CD4-positive, alpha-beta T cell treated with Interleukin-6 at 100 ng/mL for 8 hours (primary cell): Measurements from ENCODE around the gene RTL10.

Experiments
- DNase-seq: peaks from one replicate; pipeline ENCODE4 v3.0.0-alpha.2; 2020; ENCODE audit warnings: mixed read lengths, low spot score

The RTL10 gene, protein sequence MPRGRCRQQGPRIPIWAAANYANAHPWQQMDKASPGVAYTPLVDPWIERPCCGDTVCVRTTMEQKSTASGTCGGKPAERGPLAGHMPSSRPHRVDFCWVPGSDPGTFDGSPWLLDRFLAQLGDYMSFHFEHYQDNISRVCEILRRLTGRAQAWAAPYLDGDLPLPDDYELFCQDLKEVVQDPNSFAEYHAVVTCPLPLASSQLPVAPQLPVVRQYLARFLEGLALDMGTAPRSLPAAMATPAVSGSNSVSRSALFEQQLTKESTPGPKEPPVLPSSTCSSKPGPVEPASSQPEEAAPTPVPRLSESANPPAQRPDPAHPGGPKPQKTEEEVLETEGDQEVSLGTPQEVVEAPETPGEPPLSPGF

DNA sequence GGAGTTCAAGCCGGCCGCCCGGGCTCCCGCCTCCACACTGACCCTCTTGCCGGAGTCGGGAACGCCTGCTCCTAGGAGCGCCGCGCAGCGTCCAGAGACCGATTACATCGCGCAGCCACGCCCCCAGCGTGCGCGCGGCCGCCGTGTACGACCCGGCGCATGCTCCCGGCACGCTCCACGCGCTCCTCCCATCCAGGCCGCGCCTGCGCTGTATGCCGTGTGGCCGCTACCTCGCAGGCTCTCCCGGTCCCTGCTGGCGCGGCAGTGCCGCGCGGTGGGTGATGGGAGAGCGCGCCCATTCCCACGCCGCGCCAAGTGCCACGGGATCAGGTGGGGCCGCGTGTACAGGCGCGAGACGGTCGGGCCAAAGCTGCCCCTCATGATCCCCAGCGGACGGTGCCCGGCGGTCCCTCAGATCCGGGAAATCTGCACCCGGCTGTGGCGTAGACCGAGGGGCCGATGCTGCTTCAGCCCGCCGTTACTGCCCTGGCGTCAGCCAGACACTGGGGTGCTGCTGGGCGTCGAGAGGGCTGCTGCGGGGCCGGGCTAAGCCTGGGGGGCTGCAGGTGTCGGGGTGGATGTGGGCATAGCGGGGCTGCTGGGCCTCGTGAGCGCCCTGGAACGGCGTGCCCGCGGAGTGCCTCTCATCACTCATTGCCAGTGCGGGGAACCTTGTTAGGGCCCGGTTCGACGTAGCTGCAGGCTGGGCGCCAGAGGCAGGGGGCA, at the start of gene RTL10, which contains the start of gene GNB1L:
TSS of gene RTL10 (minus strand) at position 97 of the 726 bp plus-strand sequence. CDS start 2,613 bp downstream, outside the sequence.
TSS of gene GNB1L (minus strand) at position 97 of the 726 bp plus-strand sequence. CDS start 33,519 bp downstream, outside the sequence.
- DNase-seq: peak; percentile 96

DNA sequence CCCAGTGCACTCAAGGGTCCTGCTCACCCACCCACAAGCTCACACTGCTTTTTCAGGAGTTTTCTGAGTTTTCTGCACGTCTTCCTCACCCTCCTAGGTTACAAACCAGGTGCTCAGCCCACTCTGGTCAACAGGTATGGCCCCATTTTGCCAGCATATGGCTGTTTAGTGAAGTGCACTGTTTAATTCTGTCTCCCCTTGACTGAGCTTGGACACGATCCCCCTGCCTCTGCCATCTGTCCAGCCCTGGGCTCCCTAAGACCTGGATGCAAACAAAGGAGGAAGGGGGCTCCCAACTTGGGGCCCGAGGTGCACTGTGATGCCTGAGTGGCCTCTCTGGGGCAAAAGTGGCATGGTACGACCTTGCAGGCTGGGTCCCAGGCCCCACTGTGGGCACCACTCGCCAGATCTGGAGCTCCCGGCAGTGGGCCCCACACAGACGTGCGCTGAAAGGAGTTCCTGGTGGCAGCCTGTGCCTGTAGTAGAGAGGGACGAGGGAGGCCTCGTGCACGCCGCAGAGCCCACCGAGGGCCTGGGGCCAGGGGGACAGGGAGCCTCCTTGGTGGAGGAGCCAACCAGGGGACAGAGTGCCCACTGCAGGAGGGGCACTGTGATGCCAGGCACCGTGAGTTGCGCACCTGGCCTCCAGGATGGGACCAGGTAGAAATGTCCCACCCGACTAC, 49.6 kb upstream of the RTL10 start:
- DNase-seq: no peak

DNA sequence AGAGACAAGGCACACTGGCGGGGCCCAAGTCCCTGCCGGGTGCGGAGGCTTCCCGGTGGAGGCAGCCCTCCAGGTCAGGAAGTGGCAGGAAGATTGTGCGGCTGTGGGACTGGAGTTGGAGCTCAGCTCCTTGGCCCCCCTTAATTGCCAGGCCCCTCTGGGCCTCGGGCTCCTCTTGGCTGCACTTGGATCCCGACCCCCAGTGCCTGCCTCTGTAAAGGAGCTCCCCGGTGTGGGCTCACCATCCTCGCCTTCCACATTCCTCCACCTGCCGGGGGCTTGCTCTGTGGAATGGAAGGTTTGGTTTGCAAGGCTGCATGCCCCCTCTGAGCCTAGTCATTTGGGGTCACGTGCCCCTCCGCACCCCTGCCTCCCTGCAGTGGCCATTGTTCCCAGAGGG, 48.8 kb upstream of the RTL10 start:
- no peak for DNase-seq

DNA sequence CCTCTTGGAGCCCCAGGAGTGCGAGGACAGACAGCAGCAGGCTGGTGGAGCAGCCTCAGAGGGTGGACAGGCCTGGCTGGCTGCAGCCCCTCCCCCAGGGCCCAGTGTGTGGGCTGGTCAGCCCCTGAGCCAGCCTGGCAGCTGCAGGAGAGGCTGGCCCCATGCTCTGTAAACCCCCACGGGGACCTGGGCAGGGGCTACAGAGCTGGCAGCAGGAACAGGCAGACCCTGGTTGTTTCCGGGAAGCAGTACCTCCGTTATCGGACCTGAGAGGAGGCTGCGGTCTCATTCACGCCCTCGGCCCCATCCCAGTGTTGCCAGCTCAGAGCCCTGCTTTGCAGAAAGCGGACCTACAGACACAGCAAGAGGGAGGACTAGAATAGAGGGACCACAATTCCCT, 48.4 kb upstream of the RTL10 start:
- no peak for DNase-seq

GRCh38 chr22:19902245-19902715, 47.6 kb upstream of the RTL10 start:
- DNase-seq: no peak

GRCh38 chr22:19901577-19902244, 47.0 kb upstream of the RTL10 start:
- DNase-seq: no peak

- no peak for DNase-seq
Observed at GRCh38 chr22:19900707-19901436, 46.2 kb upstream of the RTL10 start.

GRCh38 chr22:19898831-19899567, 44.3 kb upstream of the RTL10 start:
- DNase-seq: no peak

- no peak for DNase-seq
Observed at GRCh38 chr22:19898145-19898544, 43.5 kb upstream of the RTL10 start.

DNA sequence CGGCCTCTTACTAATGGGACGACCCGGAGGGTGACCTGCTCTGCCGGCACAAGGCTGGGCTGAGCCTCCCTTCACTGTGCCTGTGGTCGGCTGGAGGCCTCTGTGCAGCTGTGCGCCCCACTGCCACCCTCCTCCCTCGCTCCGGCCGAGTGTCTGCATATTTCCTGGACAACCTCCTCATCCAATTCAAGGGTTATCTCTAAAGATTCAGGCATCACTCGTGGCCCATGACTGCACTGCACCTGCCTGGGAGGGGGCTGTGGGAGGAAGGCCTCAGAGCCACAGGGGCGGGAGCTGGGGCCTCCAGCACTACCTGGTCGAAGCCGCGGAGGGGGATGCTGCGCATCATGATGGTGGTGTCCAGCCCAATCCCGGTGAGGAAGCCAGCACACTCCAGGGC, 43.1 kb upstream of the RTL10 start:
- DNase-seq: no peak

GRCh38 chr22:19896665-19897355, 42.1 kb upstream of the RTL10 start:
- peak; percentile 36 for DNase-seq

- DNase-seq: no peak
Observed at GRCh38 chr22:19895160-19895849, 40.6 kb upstream of the RTL10 start.

GRCh38 chr22:19893363-19893762, 38.7 kb upstream of the RTL10 start:
- no peak for DNase-seq

GRCh38 chr22:19892925-19893324, 38.3 kb upstream of the RTL10 start:
- DNase-seq: no peak

DNA sequence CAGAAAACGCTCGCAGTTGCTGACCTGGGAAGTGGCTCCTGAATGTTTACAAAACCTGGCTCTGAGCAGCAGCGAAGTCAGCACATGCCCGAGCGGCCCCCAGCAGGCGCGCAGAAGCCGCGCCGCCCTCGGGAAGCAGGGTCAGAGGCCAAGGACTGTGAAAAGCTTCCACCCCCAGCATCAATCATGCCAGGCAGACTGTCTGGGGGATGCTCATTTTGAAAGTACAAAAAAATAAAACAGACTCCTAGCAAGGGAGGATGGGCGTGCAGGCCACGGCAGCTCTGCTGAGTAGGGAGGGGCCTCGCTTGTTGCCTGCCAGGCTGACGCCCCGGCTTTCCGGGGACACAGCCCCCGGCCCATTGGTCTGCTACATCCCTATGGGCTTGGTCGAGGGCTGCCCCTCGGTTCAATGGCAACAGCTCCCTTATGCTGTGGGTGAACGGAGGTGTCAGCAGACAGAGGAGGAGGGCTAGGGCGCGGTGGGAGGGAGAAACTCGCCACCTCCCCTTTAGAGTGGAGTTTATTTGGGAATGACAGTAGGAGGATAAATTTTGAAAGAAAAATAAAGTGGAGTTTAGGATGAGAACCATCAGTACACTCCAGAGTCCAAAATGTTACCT, 37.7 kb upstream of the RTL10 start:
- peak; percentile 66 for DNase-seq

GRCh38 chr22:19891317-19892256, 36.9 kb upstream of the RTL10 start:
- peak; percentile 88 for DNase-seq

DNA sequence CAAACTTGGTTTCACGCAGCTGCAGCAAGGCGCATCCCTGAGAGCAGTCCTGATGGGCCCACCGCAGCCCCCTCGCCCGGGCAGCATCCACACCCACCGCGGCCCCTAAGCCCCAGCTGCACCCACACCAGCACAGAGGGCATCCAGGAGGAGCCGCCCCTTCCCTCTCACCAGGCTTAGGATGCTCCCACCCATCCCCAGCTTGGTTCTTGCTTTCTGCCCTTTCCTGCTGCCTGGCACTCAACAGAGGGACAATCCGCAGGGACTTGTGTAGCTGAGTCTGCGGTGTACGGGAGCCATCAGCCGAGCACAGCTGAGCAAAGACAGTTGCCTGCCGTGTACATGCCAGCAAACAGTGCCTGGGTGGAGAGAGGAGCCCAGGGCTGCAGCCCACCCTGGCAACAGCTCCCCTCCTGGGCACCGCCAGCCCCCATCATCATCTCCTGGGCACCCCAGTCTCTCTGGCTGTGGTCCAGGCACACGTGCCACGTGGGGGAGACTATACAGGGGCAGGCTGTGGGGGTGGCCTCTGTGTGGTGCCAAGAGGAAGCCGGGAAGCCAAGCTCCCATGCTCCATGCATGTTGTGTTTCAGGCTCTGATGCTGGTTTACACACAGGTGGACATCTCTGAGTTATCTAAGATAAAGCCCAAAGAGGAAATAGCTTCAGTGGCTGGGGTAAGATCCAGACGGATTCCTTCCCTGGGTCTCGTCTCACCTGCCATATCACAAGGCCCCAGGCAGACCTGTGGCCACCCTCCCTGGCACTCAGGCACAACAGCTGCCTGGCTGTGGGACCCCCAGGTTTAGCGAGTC, 36.0 kb upstream of the RTL10 start:
- no peak for DNase-seq
